Endothelial cell of umbilical vein (primary cell): ENCODE measurements around the gene NTN1. TPM values are rescaled to one million over a fixed set of nuclear protein-coding genes. Genes with fewer than 3 reads are reported as not detected.

ENCODE experiments used
- BruUV-seq: library from RNA; stranded (reverse); fragments of 400-500 nt; replicated peaks from 2 replicates; lab custom pipeline; 2021; lab: Mats Ljungman, UMichigan
- CTCF ChIA-PET: fragments of 300-600, 350-600 bp; sonication (Branson Sonifier 250); formaldehyde crosslinking; loops from one replicate; lab custom pipeline; 2021; ENCODE audit warnings: antibody characterized with exemption, inconsistent platforms; lab: Charles Lee
- POLR2A ChIA-PET: fragments of 300-600, 350-600 bp; sonication (Branson Sonifier 250); formaldehyde crosslinking; loops from one replicate; lab custom pipeline; 2021; ENCODE audit warnings: antibody characterized with exemption, inconsistent platforms; lab: Charles Lee
- DNase-seq: peaks from one replicate; pipeline ENCODE4 v3.0.0-alpha.2; 2011; ENCODE audit warnings: low read depth, low spot score
- FAIRE-seq: peaks from 2 replicates; lab custom pipeline; 2011; peaks lifted over from hg19 to GRCh38; lab: Jason Lieb, UNC
- H2AFZ ChIP-seq: 2 replicates; pipeline ENCODE4 v1.6.0; 2012; ENCODE audit warnings: low read depth, low read length, control low read depth, inconsistent platforms
- H3K27ac ChIP-seq: 2 replicates; pipeline ENCODE4 v1.5.1; 2011; ENCODE audit warnings: low read depth, mild to moderate bottlenecking, control low read depth, low read length, moderate library complexity; ENCODE audit not compliant: insufficient read depth
- H3K27me3 ChIP-seq, 2 experiments: 2 replicates each; pipeline versions ENCODE4 v1.6.0 to v1.6.1; 2011; ENCODE audit warnings: low read length in 2 of 2, mixed read lengths in 1 of 2; ENCODE audit not compliant: control insufficient read depth in 2 of 2, insufficient read depth in 2 of 2
- H3K36me3 ChIP-seq, 2 experiments: 2 replicates in 1 of 2; 3 replicates in 1 of 2; pipeline ENCODE4 v1.5.1; 2011; ENCODE audit warnings: low read length in 2 of 2, mild to moderate bottlenecking in 1 of 2, moderate library complexity in 1 of 2; ENCODE audit not compliant: control insufficient read depth in 2 of 2, insufficient read depth in 2 of 2; ENCODE audit errors: extremely low read depth in 1 of 2
- H3K4me1 ChIP-seq: 3 replicates; pipeline ENCODE4 v1.5.1; 2011; ENCODE audit warnings: mild to moderate bottlenecking, low read length; ENCODE audit not compliant: control insufficient read depth, insufficient read depth; ENCODE audit errors: extremely low read depth
- H3K4me2 ChIP-seq: 2 replicates; pipeline ENCODE4 v1.6.1; 2011; ENCODE audit warnings: low read length, control low read depth, mixed read lengths; ENCODE audit not compliant: insufficient read depth
- H3K4me3 ChIP-seq, 3 experiments: fragments of 200-600 bp in 1 of 3; sonication (generic), shearing (Covaris generic) in 1 of 3; replicated peaks in 1 of 3; 2 replicates each; pipeline ENCODE4 v1.5.1; 2011 to 2016; ENCODE audit warnings: control low read depth in 3 of 3, low read length in 3 of 3, mild to moderate bottlenecking in 2 of 3, inconsistent platforms in 1 of 3, low read depth in 1 of 3, moderate library complexity in 1 of 3; ENCODE audit not compliant: insufficient read depth in 1 of 3
- H3K79me2 ChIP-seq: 2 replicates; pipeline ENCODE4 v1.6.0; 2012; ENCODE audit warnings: low read length, inconsistent platforms; ENCODE audit not compliant: control insufficient read depth, insufficient read depth
- H3K9ac ChIP-seq: replicated peaks from 2 replicates; pipeline ENCODE3; 2011; ENCODE audit warnings: low read length, control low read depth; ENCODE audit not compliant: insufficient read depth; ENCODE audit errors: extremely low read depth
- H3K9me1 ChIP-seq: replicated peaks from 3 replicates; pipeline ENCODE4 v1.6.0; 2011; ENCODE audit warnings: mild to moderate bottlenecking, low read length; ENCODE audit not compliant: control insufficient read depth, insufficient read depth; ENCODE audit errors: extremely low read depth
- H3K9me3 ChIP-seq: replicated peaks from 2 replicates; pipeline ENCODE4 v1.5.1; 2012; ENCODE audit warnings: low read length, inconsistent platforms; ENCODE audit not compliant: control insufficient read depth, insufficient read depth
- H4K20me1 ChIP-seq: replicated peaks from 2 replicates; pipeline ENCODE3; 2011; ENCODE audit warnings: mild to moderate bottlenecking, low read length; ENCODE audit not compliant: control insufficient read depth, insufficient read depth; ENCODE audit errors: extremely low read depth
- EZH2 ChIP-seq: IDR thresholded peaks from 2 replicates; pipeline ENCODE4 v1.6.1; 2012; ENCODE audit warnings: borderline replicate concordance, low read depth, mild to moderate bottlenecking, moderate library complexity, low read length, inconsistent platforms; ENCODE audit not compliant: severe bottlenecking
- FOS ChIP-seq: IDR thresholded peaks from 2 replicates; pipeline ENCODE4 v1.6.1; 2011; ENCODE audit warnings: mild to moderate bottlenecking, low read length, moderate library complexity, borderline replicate concordance; ENCODE audit not compliant: insufficient read depth
- GATA2 ChIP-seq: IDR thresholded peaks from 2 replicates; pipeline ENCODE4 v1.7.0; 2011; ENCODE audit warnings: low read depth, mild to moderate bottlenecking, moderate library complexity, mixed read lengths, low read length; ENCODE audit not compliant: insufficient read length, insufficient read depth
- JUN ChIP-seq: IDR thresholded peaks from 2 replicates; pipeline ENCODE4 v1.6.1; 2011; ENCODE audit warnings: borderline replicate concordance, low read depth; ENCODE audit not compliant: insufficient read length, insufficient read depth
- MAX ChIP-seq: IDR thresholded peaks from 2 replicates; pipeline ENCODE4 v1.6.1; 2011; ENCODE audit not compliant: insufficient read depth, insufficient read length
- MYC ChIP-seq: IDR thresholded peaks from one replicate; pipeline ENCODE4 v1.6.1; 2011; ENCODE audit warnings: mild to moderate bottlenecking, low read depth, low read length
- POLR2A ChIP-seq: IDR thresholded peaks from 2 replicates; pipeline ENCODE4 v1.6.1; 2012; ENCODE audit warnings: low read depth, mild to moderate bottlenecking, control low read depth, low read length
- dilution Hi-C: fragments of 300-500 bp; cut with MboI; formaldehyde crosslinking; loops from one replicate; pipeline ENCODE4 v1.15.0; 2019; ENCODE audit warnings: low sequenced_read_pairs; ENCODE audit not compliant: extremely low pct_ligation_motif_present
- intact Hi-C: fragments of 100-400 bp; cut with micrococcal nuclease; formaldehyde crosslinking; loops from one replicate; pipeline ENCODE4 v1.10.0; 2022
- polyA plus RNA-seq, 4 experiments: library from polyadenylated mRNA; depleted of rRNA in 3 of 4; stranded (reverse) in 3 of 4; unstranded in 1 of 4; fragments of >200 nt; gene quantifications; 2 replicates each; pipeline versions ENCODE4 v1.2.1 to v1.2.3, GENCODE V29; 2011 to 2012; ENCODE audit warnings: missing spikeins in 1 of 4
- total RNA-seq: library from RNA; stranded (reverse); gene quantifications from 2 replicates; pipeline ENCODE4 v1.2.3, GENCODE V29; 2021
- TF ChIP-seq, protein P1 (sequence below), 2 donors: IDR thresholded peaks; 1 replicate in 1 of 2; 2 replicates in 1 of 2; pipeline ENCODE4 v1.5.1; 2011; ENCODE audit warnings: low read length in 2 of 2, mild to moderate bottlenecking in 2 of 2, moderate library complexity in 2 of 2, control low read depth in 1 of 2, inconsistent platforms in 1 of 2, low read depth in 1 of 2; ENCODE audit not compliant: insufficient read depth in 1 of 2; ENCODE audit errors: extremely low read depth in 1 of 2

Gene NTN1
- total and polyA plus RNA-seq, 2 donors (not counting 3 experiments of a cell fraction or from before 2014, with no cell fraction given): 0.10 to 0.18 TPM

DNA sequence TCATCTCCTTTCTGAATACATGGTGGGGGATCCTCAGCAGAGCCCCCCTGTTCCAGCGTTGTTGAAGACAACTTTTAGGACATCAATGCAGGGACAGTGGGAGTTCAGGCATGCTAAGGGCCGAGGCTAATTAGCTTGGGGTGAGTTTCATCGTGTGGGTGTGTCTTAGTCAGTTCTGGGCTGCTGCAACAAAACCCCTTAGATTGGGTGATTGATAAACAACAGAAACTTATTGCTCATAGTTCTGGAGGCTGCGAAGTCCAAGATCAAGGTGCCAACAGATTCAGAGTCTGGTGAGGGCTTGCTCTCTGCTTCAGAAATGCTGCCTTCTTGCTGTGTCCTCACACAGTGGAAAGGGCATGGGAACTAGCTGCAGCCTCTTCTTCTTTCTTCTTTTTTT is 214.0 kb downstream of the NTN1 start:
- Histone ChIP-seq H3K4me1 (peaks cover 9% of the 10 kb centered on the region), H4K20me1 (no peaks in the 10 kb centered on the region), H3K9ac (no peak overlapping the region), H3K27ac (no peak overlapping the region), H3K4me2 (no peak overlapping the region), H3K79me2 (no peaks in the 10 kb centered on the region), H3K36me3 (no peaks in the 10 kb centered on the region), H3K4me3 (no peak overlapping the region), H2AFZ (no peak overlapping the region), H3K9me1 (no peaks in the 10 kb centered on the region), H3K9me3 (no peaks in the 10 kb centered on the region), H3K27me3 (no peaks in the 10 kb centered on the region)
- no peak for TF ChIP-seq JUN
- TF ChIP-seq POLR2A: no peak
- no peak for TF ChIP-seq EZH2
- TF ChIP-seq FOS: no peak
- TF ChIP-seq MYC: no peak
- no peak for TF ChIP-seq MAX
- FAIRE-seq: no peak
- BruUV-seq: no TSS peak
- no peak for DNase-seq
- POLR2A ChIA-PET: no interaction called here
- dilution Hi-C loops: no loop called here
- CTCF ChIA-PET: no interaction called here
- intact Hi-C loops: no loop called here

- Histone ChIP-seq H3K4me2 (no peak overlapping the region), H3K9me1 (no peaks in the 10 kb centered on the region), H3K36me3 (no peaks in the 10 kb centered on the region), H2AFZ (no peak overlapping the region), H3K9me3 (no peaks in the 10 kb centered on the region), H3K79me2 (no peaks in the 10 kb centered on the region), H3K4me3 (no peak overlapping the region), H3K4me1 (peaks cover 13% of the 10 kb centered on the region), H3K9ac (no peak overlapping the region), H4K20me1 (no peaks in the 10 kb centered on the region), H3K27ac (no peak overlapping the region), H3K27me3 (no peaks in the 10 kb centered on the region)
- CTCF ChIA-PET: no interaction called here
- POLR2A ChIA-PET: no interaction called here
- no TSS peak for BruUV-seq
- DNase-seq (no peak), FAIRE-seq (no peak)
- TF ChIP-seq EZH2 (no peak), MYC (no peak), MAX (no peak), GATA2 (no peak)
- TF ChIP-seq, protein P1, sequence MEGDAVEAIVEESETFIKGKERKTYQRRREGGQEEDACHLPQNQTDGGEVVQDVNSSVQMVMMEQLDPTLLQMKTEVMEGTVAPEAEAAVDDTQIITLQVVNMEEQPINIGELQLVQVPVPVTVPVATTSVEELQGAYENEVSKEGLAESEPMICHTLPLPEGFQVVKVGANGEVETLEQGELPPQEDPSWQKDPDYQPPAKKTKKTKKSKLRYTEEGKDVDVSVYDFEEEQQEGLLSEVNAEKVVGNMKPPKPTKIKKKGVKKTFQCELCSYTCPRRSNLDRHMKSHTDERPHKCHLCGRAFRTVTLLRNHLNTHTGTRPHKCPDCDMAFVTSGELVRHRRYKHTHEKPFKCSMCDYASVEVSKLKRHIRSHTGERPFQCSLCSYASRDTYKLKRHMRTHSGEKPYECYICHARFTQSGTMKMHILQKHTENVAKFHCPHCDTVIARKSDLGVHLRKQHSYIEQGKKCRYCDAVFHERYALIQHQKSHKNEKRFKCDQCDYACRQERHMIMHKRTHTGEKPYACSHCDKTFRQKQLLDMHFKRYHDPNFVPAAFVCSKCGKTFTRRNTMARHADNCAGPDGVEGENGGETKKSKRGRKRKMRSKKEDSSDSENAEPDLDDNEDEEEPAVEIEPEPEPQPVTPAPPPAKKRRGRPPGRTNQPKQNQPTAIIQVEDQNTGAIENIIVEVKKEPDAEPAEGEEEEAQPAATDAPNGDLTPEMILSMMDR (IDR thresholded peaks at IDR 0.05; ENCODE audit: extremely low read depth in 1 of 2, insufficient read depth in 1 of 2, low read depth in 1 of 2, low read length in 2 of 2): no peak
- dilution Hi-C loops (no loop called here), intact Hi-C loops (no loop called here)
Observed at GRCh38 chr17:9236286-9237052, 215.2 kb downstream of the NTN1 start.
